HG02840 (cell line): ENCODE data around the gene B3GNT8.
"Not testable (repeated sequence)": the region's sequence is repeated elsewhere in the genome, so short reads cannot be mapped to it uniquely, and the experiment has no call there.

ENCODE experiments used
- ATAC-seq: cut with Tn5 transposase; IDR thresholded peaks from one replicate; pipeline ENCODE4 v1.9.1; 2021; ENCODE audit warnings: mild to moderate bottlenecking, moderate library complexity, moderate number of reproducible peaks; ENCODE audit not compliant: unreplicated experiment, low FRiP score

The B3GNT8 gene

GRCh38 chr19:41397086-41398049 lies 29.8 kb downstream of the B3GNT8 start, which contains the start of the genes BCKDHA and EXOSC5:
BCKDHA (plus strand) TSS chr19:41397818; CDS start chr19:41397828, 10 bp downstream.
EXOSC5 (minus strand) TSS chr19:41397359; CDS start chr19:41397328, 31 bp downstream.
- ATAC-seq, result peak; percentile 95

- ATAC-seq, result no peak
Measured at GRCh38 chr19:41395355-41395754, 31.8 kb downstream of the B3GNT8 start.

- ATAC-seq, result no peak
Measured at GRCh38 chr19:41392775-41393174, 34.4 kb downstream of the B3GNT8 start.

GRCh38 chr19:41391618-41392017 lies 35.6 kb downstream of the B3GNT8 start:
- no peak for ATAC-seq

- no peak for ATAC-seq
Measured at GRCh38 chr19:41386442-41386841, 40.7 kb downstream of the B3GNT8 start.

- ATAC-seq, result no peak
Measured at GRCh38 chr19:41384351-41384750, 42.8 kb downstream of the B3GNT8 start.

GRCh38 chr19:41381536-41381935 lies 45.6 kb downstream of the B3GNT8 start:
- not testable (repeated sequence) for ATAC-seq

- ATAC-seq, result no peak
Measured at GRCh38 chr19:41377977-41378709, 49.0 kb downstream of the B3GNT8 start.

GRCh38 chr19:41376998-41377365 lies 50.2 kb downstream of the B3GNT8 start:
- ATAC-seq, result no peak

- no peak for ATAC-seq
Measured at GRCh38 chr19:41376241-41376997, 50.8 kb downstream of the B3GNT8 start, which contains the start of gene TMEM91. TMEM91 (plus strand) TSS chr19:41376533; CDS start chr19:41378310, 1,777 bp downstream.
